Urinary bladder (tissue), 4 donors: ENCODE results near the gene TARS1. TPM values are rescaled to one million over a fixed set of nuclear protein-coding genes. Genes with fewer than 3 reads are reported as not detected.

ENCODE experiments used
- DNase-seq: peaks from one replicate; pipeline ENCODE4 v3.0.0-alpha.2; 2015; ENCODE audit errors: extremely low spot score
- H3K27ac ChIP-seq: one replicate; pipeline ENCODE4 v1.5.1; 2013; ENCODE audit warnings: low read depth, mild to moderate bottlenecking, moderate library complexity
- H3K36me3 ChIP-seq: one replicate; pipeline ENCODE4 v1.6.1; 2013; ENCODE audit warnings: mild to moderate bottlenecking, moderate library complexity; ENCODE audit not compliant: insufficient read depth
- H3K4me1 ChIP-seq: one replicate; pipeline ENCODE4 v1.6.1; 2013; ENCODE audit warnings: mild to moderate bottlenecking, moderate library complexity; ENCODE audit not compliant: insufficient read depth
- H3K4me3 ChIP-seq: one replicate; pipeline ENCODE4 v1.5.1; 2013; ENCODE audit warnings: low read depth, low read length
- WGBS: extraction: QIAGEN DNeasy Blood & Tissue Kit; methylation state at CpG from one replicate; pipeline ENCODE4 v1.1.7; 2013; 5-methylcytosine and 5-hydroxymethylcytosine counted together
- polyA plus RNA-seq: library from polyadenylated mRNA; stranded (reverse); fragments of 200-250 nt; gene quantifications from one replicate; pipeline ENCODE4 v1.2.3, GENCODE V29; 2013
- total RNA-seq: library from RNA; depleted of rRNA; stranded (reverse); fragments of >200 nt; gene quantifications from one replicate; pipeline ENCODE4 v1.2.3, GENCODE V29; 2014
- donor health status: healthy with polysubstance abuse.
- donor health status: healthy.

Gene TARS1
- total and polyA plus RNA-seq, 2 donors = 65.4 to 115 TPM

GRCh38 chr5:33482335-33482734 lies 41.6 kb downstream of the TARS1 start:
- no peak overlapping the region for H3K4me3 ChIP-seq
- WGBS = 87% methylated on average over 7 of the region's 7 CpGs
- no peaks in the 10 kb centered on the region for H3K36me3 ChIP-seq
- no peak overlapping the region for H3K27ac ChIP-seq
- DNase-seq = no peak
- H3K4me1 ChIP-seq = no peaks in the 10 kb centered on the region

- no peak overlapping the region for H3K27ac ChIP-seq
- peak; percentile 8 for DNase-seq
- H3K4me3 ChIP-seq = no peak overlapping the region
- no peaks in the 10 kb centered on the region for H3K4me1 ChIP-seq
- WGBS = 42% methylated on average over 3 of the region's 3 CpGs
- H3K36me3 ChIP-seq = no peaks in the 10 kb centered on the region
Observed at GRCh38 chr5:33487236-33487635, 46.5 kb downstream of the TARS1 start.

- no peak for DNase-seq
- Histone ChIP-seq H3K4me1 (no peaks in the 10 kb centered on the region), H3K36me3 (no peaks in the 10 kb centered on the region), H3K4me3 (no peak overlapping the region), H3K27ac (no peak overlapping the region)
- WGBS = 94% methylated on average over 19 of the region's 19 CpGs
Observed at GRCh38 chr5:33488558-33489355, 48.0 kb downstream of the TARS1 start.

GRCh38 chr5:33489481-33490067 lies 48.8 kb downstream of the TARS1 start:
- WGBS = 98% methylated on average over 6 of the region's 6 CpGs

GRCh38 chr5:33490071-33490665 lies 49.4 kb downstream of the TARS1 start:
- Histone ChIP-seq H3K4me3 (no peak overlapping the region), H3K4me1 (no peaks in the 10 kb centered on the region), H3K27ac (no peak overlapping the region), H3K36me3 (no peaks in the 10 kb centered on the region)
- WGBS = 79% methylated on average over 1 of the region's 1 CpG
- no peak for DNase-seq

More at GRCh38 chr5:33489481-33490067, 48.8 kb downstream of the TARS1 start:
- no peak for DNase-seq
- Histone ChIP-seq H3K4me1 (no peaks in the 10 kb centered on the region), H3K36me3 (no peaks in the 10 kb centered on the region), H3K27ac (no peak overlapping the region), H3K4me3 (no peak overlapping the region)

GRCh38 chr5:33491941-33492340 lies 51.2 kb downstream of the TARS1 start:
- H3K36me3 ChIP-seq = no peaks in the 10 kb centered on the region
- no peak for DNase-seq
- H3K27ac ChIP-seq = no peak overlapping the region
- H3K4me3 ChIP-seq = no peak overlapping the region
- no peaks in the 10 kb centered on the region for H3K4me1 ChIP-seq

- Histone ChIP-seq H3K4me3 (no peak overlapping the region), H3K36me3 (no peaks in the 10 kb centered on the region), H3K27ac (no peak overlapping the region), H3K4me1 (no peaks in the 10 kb centered on the region)
- DNase-seq = no peak
- 6% methylated on average over 1 of the region's 1 CpG for WGBS
Observed at GRCh38 chr5:33494466-33494865, 53.7 kb downstream of the TARS1 start.

GRCh38 chr5:33501260-33501659 lies 60.5 kb downstream of the TARS1 start:
- Histone ChIP-seq H3K4me3 (no peak overlapping the region), H3K4me1 (no peaks in the 10 kb centered on the region), H3K27ac (no peak overlapping the region), H3K36me3 (no peaks in the 10 kb centered on the region)
- 94% methylated on average over 4 of the region's 4 CpGs for WGBS
- no peak for DNase-seq

- H3K4me1 ChIP-seq = no peaks in the 10 kb centered on the region
- WGBS = 92% methylated on average over 27 of the region's 27 CpGs
- no peaks in the 10 kb centered on the region for H3K36me3 ChIP-seq
- no peak overlapping the region for H3K4me3 ChIP-seq
- DNase-seq = no peak
- no peak overlapping the region for H3K27ac ChIP-seq
Observed at GRCh38 chr5:33501899-33502298, 61.1 kb downstream of the TARS1 start.

- no peak overlapping the region for H3K4me3 ChIP-seq
- DNase-seq = no peak
- no peaks in the 10 kb centered on the region for H3K4me1 ChIP-seq
- WGBS = 79% methylated on average over 3 of the region's 3 CpGs
- H3K27ac ChIP-seq = no peak overlapping the region
- H3K36me3 ChIP-seq = no peaks in the 10 kb centered on the region
Observed at GRCh38 chr5:33504570-33504969, 63.8 kb downstream of the TARS1 start.

GRCh38 chr5:33507426-33507825 lies 66.7 kb downstream of the TARS1 start:
- 90% methylated on average over 4 of the region's 4 CpGs for WGBS
- Histone ChIP-seq H3K4me3 (no peak overlapping the region), H3K36me3 (no peaks in the 10 kb centered on the region), H3K4me1 (no peaks in the 10 kb centered on the region), H3K27ac (no peak overlapping the region)
- no peak for DNase-seq

GRCh38 chr5:33509036-33509435 lies 68.3 kb downstream of the TARS1 start:
- H3K4me1 ChIP-seq = no peaks in the 10 kb centered on the region
- WGBS = 64% methylated on average over 3 of the region's 3 CpGs
- no peak overlapping the region for H3K27ac ChIP-seq
- DNase-seq = no peak
- H3K4me3 ChIP-seq = no peak overlapping the region
- no peaks in the 10 kb centered on the region for H3K36me3 ChIP-seq

GRCh38 chr5:33513462-33514185 lies 72.9 kb downstream of the TARS1 start:
- no peak overlapping the region for H3K4me3 ChIP-seq
- H3K4me1 ChIP-seq = no peaks in the 10 kb centered on the region
- no peak overlapping the region for H3K27ac ChIP-seq
- H3K36me3 ChIP-seq = no peaks in the 10 kb centered on the region
- 80% methylated on average over 3 of the region's 3 CpGs for WGBS
- DNase-seq = no peak
